HG03095 (cell line): Measurements from ENCODE around the gene ABO.
"Not testable (repeated sequence)": the region's sequence is repeated elsewhere in the genome, so short reads cannot be mapped to it uniquely, and the experiment has no call there.

Experiments
- ATAC-seq: cut with Tn5 transposase; IDR thresholded peaks from one replicate; pipeline ENCODE4 v1.9.1; 2021; ENCODE audit warnings: moderate library complexity; ENCODE audit not compliant: unreplicated experiment

ABO gene

DNA sequence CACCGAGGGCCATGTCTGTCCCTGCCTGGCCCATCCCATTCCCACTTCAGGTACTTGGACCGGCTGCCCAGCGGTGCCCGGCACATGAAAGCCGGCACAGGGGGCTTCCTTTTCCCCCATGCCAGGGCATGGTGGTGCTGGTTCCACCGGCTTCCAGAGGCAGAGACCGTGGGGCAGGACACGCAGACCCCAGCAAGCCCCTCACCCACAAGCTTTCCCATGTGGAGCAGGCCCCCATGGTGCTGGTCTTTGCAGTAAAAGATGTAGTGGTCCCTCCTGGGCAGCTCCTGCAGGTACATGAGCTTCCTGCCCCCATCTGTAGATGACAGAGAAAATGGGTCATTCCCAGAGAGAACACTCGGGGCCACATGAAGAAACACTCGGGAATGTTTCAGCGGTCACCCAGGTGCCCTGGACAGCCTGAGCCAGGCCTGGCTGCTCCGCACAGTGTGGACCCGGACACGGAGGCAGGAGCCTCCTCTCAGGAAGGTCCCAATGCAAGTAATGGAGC, 67.9 kb downstream of the ABO start:
- no peak for ATAC-seq

DNA sequence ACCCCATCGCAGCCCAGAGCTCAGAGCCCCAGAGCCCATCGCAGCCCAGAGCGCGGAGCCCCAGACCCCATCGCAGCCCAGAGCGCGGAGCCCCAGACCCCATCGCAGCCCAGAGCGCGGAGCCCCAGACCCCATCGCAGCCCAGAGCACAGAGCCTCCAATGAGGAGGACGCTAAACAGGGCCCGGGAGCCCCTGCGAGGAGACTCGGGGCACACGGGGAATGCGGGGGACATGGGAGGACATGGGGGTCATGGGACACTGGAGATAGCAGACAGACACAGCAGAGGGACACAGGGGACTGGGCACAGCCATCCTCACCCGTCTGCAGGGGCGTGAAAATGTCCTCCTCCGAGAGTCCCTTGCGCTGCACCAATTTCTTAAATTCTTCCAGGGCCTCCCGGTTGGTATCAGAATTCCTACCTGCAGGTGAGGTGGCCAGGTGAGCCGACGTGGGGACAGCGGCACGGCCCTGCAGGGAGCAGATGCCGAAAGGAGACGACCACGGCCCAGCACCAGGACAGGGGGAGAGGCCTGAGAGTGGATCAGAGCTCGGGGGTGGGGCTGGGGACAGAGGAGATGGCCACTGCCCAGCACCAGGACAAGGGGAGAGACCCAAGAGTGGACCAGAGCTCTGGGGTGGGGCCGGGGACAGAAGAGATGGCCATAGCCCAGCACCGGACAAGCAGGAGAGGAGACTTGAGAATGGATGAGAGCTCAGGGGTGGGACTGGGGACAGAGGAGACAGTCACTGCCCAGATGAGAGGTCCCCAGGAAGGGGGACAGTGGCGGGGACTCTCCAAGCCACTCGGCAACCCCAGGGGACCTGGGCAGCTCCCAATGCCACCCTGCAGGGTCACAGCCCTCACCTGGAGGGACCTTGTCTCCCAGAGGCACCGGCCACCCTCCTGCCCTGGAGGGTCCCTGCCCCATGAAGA, 68.7 kb downstream of the ABO start:
- no peak for ATAC-seq

DNA sequence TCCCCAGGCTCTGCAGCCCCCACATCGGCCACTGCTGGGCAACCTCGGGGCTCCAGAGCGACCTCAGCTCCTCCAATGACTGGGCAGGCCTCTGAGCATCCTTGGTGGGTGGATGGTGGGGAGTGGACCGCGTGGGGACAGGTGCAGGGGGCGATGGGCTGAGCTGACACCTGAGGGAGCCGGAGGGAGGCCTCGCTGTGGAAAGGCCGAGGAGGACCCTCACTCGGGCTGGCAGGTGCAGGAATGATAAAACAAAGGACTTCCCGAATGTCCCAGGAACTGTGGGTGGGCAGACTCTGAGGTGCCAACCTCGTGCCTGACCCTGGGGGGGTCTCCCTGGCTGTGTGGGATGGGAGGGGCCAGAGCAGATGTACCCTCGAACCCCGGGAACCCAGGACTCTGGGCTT, 69.5 kb downstream of the ABO start:
- ATAC-seq: not testable (repeated sequence)
